NCI-H1417 treated with DMSO at 0.1 percent for 48 hours (cell line): ENCODE results near the gene TRIM49D2.
"Not testable (repeated sequence)": the region's sequence is repeated elsewhere in the genome, so short reads cannot be mapped to it uniquely, and the experiment has no call there.

ENCODE experiments used
- DNase-seq: peaks from one replicate; lab custom pipeline; 2025; lab: John Stamatoyannopoulos, UW

Gene TRIM49D2

GRCh38 chr11:89923764-89924163 is at the start of gene TRIM49D2:
Gene TRIM49D2, plus strand, starts transcription at chr11:89924064. Its CDS starts 2,698 bp downstream, at chr11:89926762.
- DNase-seq: not testable (repeated sequence)

- not testable (repeated sequence) for DNase-seq
These were observed 46.4 kb upstream of the TRIM49D2 start for GRCh38 chr11:89877511-89877910.

GRCh38 chr11:89893245-89893644 is 30.6 kb upstream of the TRIM49D2 start:
- not testable (repeated sequence) for DNase-seq

GRCh38 chr11:89900809-89901208 is 23.1 kb upstream of the TRIM49D2 start:
- not testable (repeated sequence) for DNase-seq

- DNase-seq: no peak
These were observed 1.6 kb upstream of the TRIM49D2 start, which contains the start of gene TRIM49D1 for GRCh38 chr11:89922195-89922660. Gene TRIM49D1, minus strand, starts transcription at chr11:89922245. Its CDS starts 4,535 bp downstream, at chr11:89917710.

GRCh38 chr11:89960833-89961232 is 37.0 kb downstream of the TRIM49D2 start:
- DNase-seq: not testable (repeated sequence)

- DNase-seq: not testable (repeated sequence)
These were observed 41.9 kb downstream of the TRIM49D2 start, which contains the start of gene TRIM64 for GRCh38 chr11:89965737-89966136. Gene TRIM64, plus strand, starts transcription at chr11:89966037. Its CDS starts 2,467 bp downstream, at chr11:89968504.
